Endothelial cell (in vitro differentiated cells): ENCODE results near the gene NCR2. TPM values are rescaled to one million over a fixed set of nuclear protein-coding genes. Genes with fewer than 3 reads are reported as not detected.

Experiments
- DNase-seq: peaks from one replicate; pipeline ENCODE4 v3.0.0; 2021; ENCODE audit warnings: low spot score
- H3K27ac Mint-ChIP-seq: one replicate; pipeline ENCODE4 v1.8.0; 2021; ENCODE audit warnings: mixed read lengths, inconsistent platforms; ENCODE audit not compliant: unreplicated experiment
- H3K27me3 Mint-ChIP-seq: one replicate; pipeline ENCODE4 v1.8.0; 2021; ENCODE audit warnings: mild to moderate bottlenecking, moderate library complexity, mixed read lengths, inconsistent platforms; ENCODE audit not compliant: unreplicated experiment
- H3K36me3 Mint-ChIP-seq: one replicate; pipeline ENCODE4 v1.8.0; 2021; ENCODE audit warnings: mild to moderate bottlenecking, low read depth, mixed read lengths, inconsistent platforms; ENCODE audit not compliant: unreplicated experiment
- H3K4me1 Mint-ChIP-seq: one replicate; pipeline ENCODE4 v1.8.0; 2021; ENCODE audit warnings: mild to moderate bottlenecking, mixed read lengths, inconsistent platforms; ENCODE audit not compliant: unreplicated experiment
- H3K4me3 Mint-ChIP-seq: one replicate; pipeline ENCODE4 v1.8.0; 2021; ENCODE audit warnings: mild to moderate bottlenecking, mixed read lengths, inconsistent platforms; ENCODE audit not compliant: unreplicated experiment
- H3K9me3 Mint-ChIP-seq: one replicate; pipeline ENCODE4 v1.8.0; 2021; ENCODE audit warnings: mixed read lengths, inconsistent platforms; ENCODE audit not compliant: unreplicated experiment
- CTCF ChIP-seq: fragments of 200-600 bp; sonication (generic); IDR thresholded peaks from one replicate; pipeline ENCODE4 v1.5.0; 2021; ENCODE audit warnings: antibody characterized with exemption; ENCODE audit not compliant: unreplicated experiment
- total RNA-seq: library from RNA; stranded (reverse); fragmentation: NEBNext Ultra II Directional; extraction: Animal tissue kit (Norgen Biotek cat#: 25700); gene quantifications from one replicate; pipeline ENCODE4 v1.2.1, GENCODE V29; 2021; ENCODE audit not compliant: unreplicated experiment

The NCR2 gene
- total RNA-seq, 1 donor from 2014 or later, result not detected

- Mint-ChIP-seq H3K27ac (no peak overlapping the region), H3K4me3 (no peak overlapping the region), H3K4me1 (no peaks in the 10 kb centered on the region), H3K36me3 (no peaks in the 10 kb centered on the region), H3K9me3 (no peaks in the 10 kb centered on the region), H3K27me3 (peaks cover 8% of the 10 kb centered on the region)
- DNase-seq, result no peak
- no peak for TF ChIP-seq CTCF
Observed at GRCh38 chr6:41342241-41342640, 6.8 kb downstream of the NCR2 start.

GRCh38 chr6:41343641-41344187 is 8.3 kb downstream of the NCR2 start:
- no peak overlapping the region for H3K4me3 Mint-ChIP-seq
- peaks cover 11% of the 10 kb centered on the region for H3K27me3 Mint-ChIP-seq
- no peaks in the 10 kb centered on the region for H3K9me3 Mint-ChIP-seq
- no peak for DNase-seq
- no peak overlapping the region for H3K27ac Mint-ChIP-seq
- no peaks in the 10 kb centered on the region for H3K4me1 Mint-ChIP-seq
- no peaks in the 10 kb centered on the region for H3K36me3 Mint-ChIP-seq
- no peak for TF ChIP-seq CTCF

- Mint-ChIP-seq H3K4me1 (no peaks in the 10 kb centered on the region), H3K27me3 (peaks cover 11% of the 10 kb centered on the region), H3K4me3 (no peak overlapping the region), H3K9me3 (no peaks in the 10 kb centered on the region), H3K27ac (no peak overlapping the region), H3K36me3 (no peaks in the 10 kb centered on the region)
- no peak for TF ChIP-seq CTCF
- no peak for DNase-seq
Observed at GRCh38 chr6:41344876-41345275, 9.5 kb downstream of the NCR2 start.

GRCh38 chr6:41345901-41346300 is 10.5 kb downstream of the NCR2 start:
- Mint-ChIP-seq H3K36me3 (no peaks in the 10 kb centered on the region), H3K4me3 (no peak overlapping the region), H3K27ac (no peak overlapping the region), H3K4me1 (no peaks in the 10 kb centered on the region), H3K27me3 (peaks cover 11% of the 10 kb centered on the region), H3K9me3 (no peaks in the 10 kb centered on the region)
- no peak for TF ChIP-seq CTCF
- DNase-seq, result no peak

- Mint-ChIP-seq H3K4me1 (no peaks in the 10 kb centered on the region), H3K27ac (no peak overlapping the region), H3K9me3 (no peaks in the 10 kb centered on the region), H3K36me3 (no peaks in the 10 kb centered on the region), H3K4me3 (no peak overlapping the region), H3K27me3 (peaks cover 11% of the 10 kb centered on the region)
- TF ChIP-seq CTCF, result no peak
- no peak for DNase-seq
Observed at GRCh38 chr6:41346441-41346840, 11.0 kb downstream of the NCR2 start.
